ENCODE measurements around the gene PLPP2. TPM values are rescaled to one million over a fixed set of nuclear protein-coding genes. Genes with fewer than 3 reads are reported as not detected.
"Not testable (repeated sequence)": the region's sequence is repeated elsewhere in the genome, so short reads cannot be mapped to it uniquely, and the experiment has no call there.

Gene PLPP2
- total RNA-seq, 1 experiment from 2014 or later, result 143 TPM

- DNase-seq, result no peak
- Histone ChIP-seq H3K27ac (no peak overlapping the region), H3K9me3 (ENCODE audit: insufficient read depth, low read depth) (no peaks in the 10 kb centered on the region), H3K4me2 (no peak overlapping the region), H3K36me3 (ENCODE audit: low read depth) (no peaks in the 10 kb centered on the region), H2AFZ (no peak overlapping the region), H3K4me3 (no peak overlapping the region), H3K27me3 (ENCODE audit: insufficient read depth, low read depth) (no peaks in the 10 kb centered on the region), H3K4me1 (replicated peaks; ENCODE audit: insufficient read depth) (no peaks in the 10 kb centered on the region), H3F3A (ENCODE audit: insufficient read depth, low read depth) (no peaks in the 10 kb centered on the region), H3K79me2 (ENCODE audit: low read depth) (no peaks in the 10 kb centered on the region), H3K9me2 (ENCODE audit: insufficient read depth) (no peaks in the 10 kb centered on the region), H4K20me1 (ENCODE audit: insufficient read depth) (no peaks in the 10 kb centered on the region)
- ChIA-PET CTCF (no interaction called here), POLR2A (ENCODE audit: unreplicated experiment) (no interaction called here)
- TF ChIP-seq EZH2 (IDR thresholded peaks at IDR 0.05; ENCODE audit: low read depth) (no peak), CTCF (conservative IDR thresholded peaks at IDR 0.05) (no peak)
- intact Hi-C loops (cut with micrococcal nuclease; ENCODE audit: unreplicated experiment), result no loop called here
- BruUV-seq (replicated peaks), result no TSS peak
These were observed 17.8 kb downstream of the PLPP2 start for GRCh38 chr19:273393-273792.

GRCh38 chr19:271856-272255 is 19.3 kb downstream of the PLPP2 start:
- BruUV-seq (replicated peaks), result no TSS peak
- DNase-seq, result no peak
- no peak for TF ChIP-seq CTCF (conservative IDR thresholded peaks at IDR 0.05)
- TF ChIP-seq EZH2 (IDR thresholded peaks at IDR 0.05; ENCODE audit: low read depth), result no peak
- Histone ChIP-seq H3F3A (ENCODE audit: insufficient read depth, low read depth) (no peaks in the 10 kb centered on the region), H3K9me2 (ENCODE audit: insufficient read depth) (no peaks in the 10 kb centered on the region), H4K20me1 (ENCODE audit: insufficient read depth) (no peaks in the 10 kb centered on the region), H3K4me1 (replicated peaks; ENCODE audit: insufficient read depth) (no peaks in the 10 kb centered on the region), H3K36me3 (ENCODE audit: low read depth) (no peaks in the 10 kb centered on the region), H3K4me2 (no peak overlapping the region), H2AFZ (no peak overlapping the region), H3K27me3 (ENCODE audit: insufficient read depth, low read depth) (no peaks in the 10 kb centered on the region), H3K27ac (no peak overlapping the region), H3K9me3 (ENCODE audit: insufficient read depth, low read depth) (no peaks in the 10 kb centered on the region), H3K4me3 (no peak overlapping the region), H3K79me2 (ENCODE audit: low read depth) (no peaks in the 10 kb centered on the region)
- ChIA-PET CTCF (no interaction called here), POLR2A (ENCODE audit: unreplicated experiment) (no interaction called here)
- intact Hi-C loops (cut with micrococcal nuclease; ENCODE audit: unreplicated experiment), result no loop called here

GRCh38 chr19:270766-271318 is 20.4 kb downstream of the PLPP2 start:
- BruUV-seq (replicated peaks); H2AFZ ChIP-seq: not testable (repeated sequence)

GRCh38 chr19:269241-269640 is 22.0 kb downstream of the PLPP2 start:
- intact Hi-C loops (cut with micrococcal nuclease; ENCODE audit: unreplicated experiment), result no loop called here
- H3K4me3 ChIP-seq, result no peak overlapping the region
- peaks cover 4% of the 10 kb centered on the region; the same call in 1 of the 2 replicates for H3K27me3 ChIP-seq (ENCODE audit: insufficient read depth, low read depth)
- CTCF ChIA-PET, result no interaction called here
- H3K9me3 ChIP-seq (ENCODE audit: insufficient read depth, low read depth), result no peaks in the 10 kb centered on the region
- no peaks in the 10 kb centered on the region for H3K79me2 ChIP-seq (ENCODE audit: low read depth)
- H4K20me1 ChIP-seq (ENCODE audit: insufficient read depth), result no peaks in the 10 kb centered on the region; the same call in 1 of the 2 replicates
- H3K9me2 ChIP-seq (ENCODE audit: insufficient read depth), result no peaks in the 10 kb centered on the region
- H3F3A ChIP-seq (ENCODE audit: insufficient read depth, low read depth), result no peaks in the 10 kb centered on the region
- POLR2A ChIA-PET (ENCODE audit: unreplicated experiment), result no interaction called here
- H2AFZ ChIP-seq, result no peak overlapping the region
- TF ChIP-seq EZH2 (IDR thresholded peaks at IDR 0.05; ENCODE audit: low read depth), result no peak
- no peak for TF ChIP-seq CTCF (conservative IDR thresholded peaks at IDR 0.05)
- H3K4me2 ChIP-seq, result no peak overlapping the region
- H3K4me1 ChIP-seq (replicated peaks; ENCODE audit: insufficient read depth), result no peaks in the 10 kb centered on the region
- no peak for DNase-seq
- no peaks in the 10 kb centered on the region for H3K36me3 ChIP-seq (ENCODE audit: low read depth)
- H3K27ac ChIP-seq, result no peak overlapping the region
- BruUV-seq (replicated peaks), result no TSS peak

More at GRCh38 chr19:270766-271318, 20.4 kb downstream of the PLPP2 start:
- H3K27ac ChIP-seq; CTCF ChIA-PET; intact Hi-C loops (cut with micrococcal nuclease; ENCODE audit: unreplicated experiment); H3K4me3 ChIP-seq; H3K79me2 ChIP-seq (ENCODE audit: low read depth); H3K9me3 ChIP-seq (ENCODE audit: insufficient read depth, low read depth); H3K4me2 ChIP-seq; H3F3A ChIP-seq (ENCODE audit: insufficient read depth, low read depth); H3K36me3 ChIP-seq (ENCODE audit: low read depth); DNase-seq; H4K20me1 ChIP-seq (ENCODE audit: insufficient read depth); H3K9me2 ChIP-seq (ENCODE audit: insufficient read depth); H3K27me3 ChIP-seq (ENCODE audit: insufficient read depth, low read depth); H3K4me1 ChIP-seq (replicated peaks; ENCODE audit: insufficient read depth); POLR2A ChIA-PET (ENCODE audit: unreplicated experiment): not testable (repeated sequence)

Measured in PC-9 (cell line).